Choroid plexus epithelial cell (primary cell): ENCODE data around the gene COQ10B.
A peak's percentile ranks its signal among the peaks of the same experiment; 100 is the strongest.

Source experiments
- DNase-seq: peaks from one replicate; pipeline ENCODE4 v3.0.0-alpha.2; 2010; ENCODE audit warnings: low read depth
- H3K4me3 ChIP-seq: 2 replicates; pipeline ENCODE4 v1.5.1; 2011; ENCODE audit warnings: low read depth, mild to moderate bottlenecking, control low read depth, low read length, moderate library complexity
- CTCF ChIP-seq: conservative IDR thresholded peaks from 2 replicates; pipeline ENCODE4 v1.5.1; 2011; ENCODE audit warnings: low read depth, mild to moderate bottlenecking, control low read depth, inconsistent platforms, low read length, moderate library complexity

Gene COQ10B

GRCh38 chr2:197496695-197497094 is 43.3 kb downstream of the COQ10B start:
- DNase-seq: no peak
- TF ChIP-seq CTCF: no peak
- H3K4me3 ChIP-seq: no peak overlapping the region

- TF ChIP-seq CTCF: no peak
- DNase-seq: no peak
- H3K4me3 ChIP-seq: no peak overlapping the region
Measured at GRCh38 chr2:197497326-197497725, 44.0 kb downstream of the COQ10B start.

- no peak for TF ChIP-seq CTCF
- DNase-seq: peak; percentile 33
- peak overlapping the region; percentile 89 for H3K4me3 ChIP-seq
Measured at GRCh38 chr2:197498235-197498936, 45.0 kb downstream of the COQ10B start.

GRCh38 chr2:197498937-197499593 is 45.7 kb downstream of the COQ10B start:
- TF ChIP-seq CTCF: no peak
- H3K4me3 ChIP-seq: peak overlapping the region; percentile 89
- DNase-seq: peak; percentile 68

- DNase-seq: peak; percentile 99
- H3K4me3 ChIP-seq: peak within 1 kb of the TSS; percentile 89
- no peak for TF ChIP-seq CTCF
Measured at GRCh38 chr2:197499594-197500502, 46.5 kb downstream of the COQ10B start, which contains the start of the genes HSPD1 and HSPE1. TSS of gene HSPD1 (minus strand) at chr2:197499840. CDS start at chr2:197498848, 992 bp downstream. TSS of gene HSPE1 (plus strand) at chr2:197500379. CDS start at chr2:197500437, 58 bp downstream.

GRCh38 chr2:197500503-197501131 is 47.3 kb downstream of the COQ10B start:
- H3K4me3 ChIP-seq: peak overlapping the region; percentile 89
- no peak for TF ChIP-seq CTCF
- DNase-seq: peak; percentile 31
